ENCODE measurements around the gene PALLD. TPM values are rescaled to one million over a fixed set of nuclear protein-coding genes. Genes with fewer than 3 reads are reported as not detected.
"Not testable (repeated sequence)": the region's sequence is repeated elsewhere in the genome, so short reads cannot be mapped to it uniquely, and the experiment has no call there.

PALLD gene
- total RNA-seq, 1 experiment from 2014 or later: 27.6 TPM

DNA sequence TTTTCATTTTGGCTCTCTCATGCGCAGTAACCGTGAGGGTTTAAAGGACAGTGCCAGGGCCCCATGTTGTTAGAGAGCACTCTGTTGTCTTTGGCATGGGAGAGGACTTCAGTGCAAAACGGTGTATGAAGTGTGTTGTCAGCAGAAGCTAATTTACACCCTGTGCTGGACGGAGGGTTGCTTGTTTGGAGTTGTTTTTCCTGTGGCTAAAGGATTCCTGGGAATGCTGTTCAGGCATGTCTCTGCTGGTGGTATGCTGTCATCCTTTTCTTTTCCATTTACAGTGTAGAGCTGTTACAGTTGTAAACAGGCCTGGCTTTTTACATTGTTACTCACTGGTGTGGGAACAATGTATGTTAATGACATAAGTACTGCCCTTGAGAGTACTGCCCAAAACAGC is 306.9 kb downstream of the PALLD start:
- no peaks in the 10 kb centered on the region for H3K27me3 Mint-ChIP-seq (ENCODE audit: unreplicated experiment)
- no peak overlapping the region for H3K4me3 Mint-ChIP-seq (ENCODE audit: low read depth, unreplicated experiment)
- CTCF ChIA-PET: no interaction called here
- TF ChIP-seq, protein P1, sequence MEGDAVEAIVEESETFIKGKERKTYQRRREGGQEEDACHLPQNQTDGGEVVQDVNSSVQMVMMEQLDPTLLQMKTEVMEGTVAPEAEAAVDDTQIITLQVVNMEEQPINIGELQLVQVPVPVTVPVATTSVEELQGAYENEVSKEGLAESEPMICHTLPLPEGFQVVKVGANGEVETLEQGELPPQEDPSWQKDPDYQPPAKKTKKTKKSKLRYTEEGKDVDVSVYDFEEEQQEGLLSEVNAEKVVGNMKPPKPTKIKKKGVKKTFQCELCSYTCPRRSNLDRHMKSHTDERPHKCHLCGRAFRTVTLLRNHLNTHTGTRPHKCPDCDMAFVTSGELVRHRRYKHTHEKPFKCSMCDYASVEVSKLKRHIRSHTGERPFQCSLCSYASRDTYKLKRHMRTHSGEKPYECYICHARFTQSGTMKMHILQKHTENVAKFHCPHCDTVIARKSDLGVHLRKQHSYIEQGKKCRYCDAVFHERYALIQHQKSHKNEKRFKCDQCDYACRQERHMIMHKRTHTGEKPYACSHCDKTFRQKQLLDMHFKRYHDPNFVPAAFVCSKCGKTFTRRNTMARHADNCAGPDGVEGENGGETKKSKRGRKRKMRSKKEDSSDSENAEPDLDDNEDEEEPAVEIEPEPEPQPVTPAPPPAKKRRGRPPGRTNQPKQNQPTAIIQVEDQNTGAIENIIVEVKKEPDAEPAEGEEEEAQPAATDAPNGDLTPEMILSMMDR (IDR thresholded peaks at IDR 0.05; ENCODE audit: unreplicated experiment): no peak
- H3K36me3 Mint-ChIP-seq (ENCODE audit: insufficient read depth, unreplicated experiment): no peaks in the 10 kb centered on the region
- no peak overlapping the region for H3K27ac Mint-ChIP-seq (ENCODE audit: unreplicated experiment)
- BruUV-seq (replicated peaks): no TSS peak
- H3K9me3 Mint-ChIP-seq (ENCODE audit: low read depth, unreplicated experiment): no peaks in the 10 kb centered on the region
- no peak for DNase-seq
- H3K4me1 Mint-ChIP-seq (ENCODE audit: low read depth, unreplicated experiment): no peaks in the 10 kb centered on the region
- intact Hi-C loops (cut with micrococcal nuclease; ENCODE audit: unreplicated experiment): no loop called here

DNA sequence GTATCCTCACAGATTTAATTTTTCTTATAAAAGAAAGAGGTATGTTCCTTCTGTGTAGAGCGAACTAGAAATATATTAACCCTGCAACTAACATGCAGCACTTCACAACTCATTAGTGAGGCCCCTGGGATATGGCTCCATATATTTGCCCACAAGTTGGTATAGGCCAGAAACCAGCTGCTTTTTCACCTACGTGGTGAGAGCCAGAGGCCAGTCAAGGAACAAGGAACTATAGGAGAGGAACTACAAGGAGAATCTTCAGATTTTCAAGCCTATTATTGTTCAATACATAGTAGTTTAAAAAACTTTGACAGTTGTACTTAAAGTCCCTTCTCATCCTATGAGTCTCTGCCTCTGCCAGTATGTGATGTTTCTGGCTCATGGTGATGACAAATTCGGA is 307.3 kb downstream of the PALLD start:
- Mint-ChIP-seq H3K9me3 (ENCODE audit: low read depth, unreplicated experiment) (no peaks in the 10 kb centered on the region), H3K27ac (ENCODE audit: unreplicated experiment) (no peak overlapping the region), H3K27me3 (ENCODE audit: unreplicated experiment) (peaks cover under 1% of the 10 kb centered on the region), H3K4me3 (ENCODE audit: low read depth, unreplicated experiment) (no peak overlapping the region), H3K4me1 (ENCODE audit: low read depth, unreplicated experiment) (no peaks in the 10 kb centered on the region), H3K36me3 (ENCODE audit: insufficient read depth, unreplicated experiment) (no peaks in the 10 kb centered on the region)
- DNase-seq: no peak
- TF ChIP-seq, protein P1 (IDR thresholded peaks at IDR 0.05; ENCODE audit: unreplicated experiment): no peak
- BruUV-seq (replicated peaks): no TSS peak
- CTCF ChIA-PET: no interaction called here
- intact Hi-C loops (cut with micrococcal nuclease; ENCODE audit: unreplicated experiment): no loop called here

DNA sequence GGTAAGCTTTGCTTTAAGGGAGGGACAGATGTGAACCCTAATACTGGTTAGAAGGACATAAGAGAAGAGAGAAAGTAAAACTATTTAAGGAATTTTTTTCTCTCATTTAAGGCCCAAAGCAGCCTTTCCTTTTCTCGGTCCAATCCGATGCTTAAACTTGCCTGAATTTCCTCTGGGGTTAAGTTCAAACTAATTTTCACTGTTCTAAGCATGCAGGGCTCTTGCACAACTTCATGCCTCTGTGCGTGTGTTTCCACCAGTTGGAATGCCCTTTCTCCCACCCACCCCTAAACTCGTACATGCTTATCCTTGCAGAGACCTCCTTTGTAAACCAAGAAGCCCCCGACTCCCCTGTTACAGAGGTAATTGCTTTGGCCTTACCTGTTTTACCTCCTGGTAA is 308.5 kb downstream of the PALLD start:
- CTCF ChIA-PET: no interaction called here
- Mint-ChIP-seq H3K4me1 (ENCODE audit: low read depth, unreplicated experiment) (no peaks in the 10 kb centered on the region), H3K27ac (ENCODE audit: unreplicated experiment) (no peak overlapping the region)

DNA sequence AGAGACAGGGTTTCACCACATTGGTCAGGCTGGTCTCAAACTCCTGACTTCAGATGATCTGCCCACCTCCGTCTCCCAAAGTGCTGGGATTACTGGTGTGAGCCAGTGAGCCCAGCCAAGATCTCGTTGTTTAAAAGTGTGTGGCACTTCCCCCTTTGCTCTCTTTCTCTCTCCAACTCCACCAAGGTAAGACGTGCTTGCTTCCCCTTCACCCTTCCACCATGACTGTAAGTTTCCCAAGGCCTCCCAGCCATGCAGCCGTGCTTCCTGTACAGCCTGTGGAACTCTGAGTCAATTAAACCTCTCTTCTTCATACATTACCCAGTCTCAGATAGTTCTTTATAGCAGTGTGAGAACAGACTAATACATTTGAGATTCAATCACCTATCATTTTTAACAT is 309.4 kb downstream of the PALLD start:
- intact Hi-C loops (cut with micrococcal nuclease; ENCODE audit: unreplicated experiment); CTCF ChIA-PET; BruUV-seq (replicated peaks); DNase-seq; H3K4me1 Mint-ChIP-seq (ENCODE audit: low read depth, unreplicated experiment); H3K4me3 Mint-ChIP-seq (ENCODE audit: low read depth, unreplicated experiment); H3K9me3 Mint-ChIP-seq (ENCODE audit: low read depth, unreplicated experiment); H3K27ac Mint-ChIP-seq (ENCODE audit: unreplicated experiment); H3K36me3 Mint-ChIP-seq (ENCODE audit: insufficient read depth, unreplicated experiment): not testable (repeated sequence)
- peaks cover 14% of the 10 kb centered on the region for H3K27me3 Mint-ChIP-seq (ENCODE audit: unreplicated experiment)

More for the DNA sequence above, 308.5 kb downstream of the PALLD start:
- no peak for DNase-seq
- BruUV-seq (replicated peaks): no TSS peak
- intact Hi-C loops (cut with micrococcal nuclease; ENCODE audit: unreplicated experiment): no loop called here
- peaks cover 4% of the 10 kb centered on the region for H3K9me3 Mint-ChIP-seq (ENCODE audit: low read depth, unreplicated experiment)
- H3K4me3 Mint-ChIP-seq (ENCODE audit: low read depth, unreplicated experiment): no peak overlapping the region
- peaks cover 12% of the 10 kb centered on the region for H3K27me3 Mint-ChIP-seq (ENCODE audit: unreplicated experiment)
- TF ChIP-seq, protein P1 (IDR thresholded peaks at IDR 0.05; ENCODE audit: unreplicated experiment): no peak
- H3K36me3 Mint-ChIP-seq (ENCODE audit: insufficient read depth, unreplicated experiment): no peaks in the 10 kb centered on the region

DNA sequence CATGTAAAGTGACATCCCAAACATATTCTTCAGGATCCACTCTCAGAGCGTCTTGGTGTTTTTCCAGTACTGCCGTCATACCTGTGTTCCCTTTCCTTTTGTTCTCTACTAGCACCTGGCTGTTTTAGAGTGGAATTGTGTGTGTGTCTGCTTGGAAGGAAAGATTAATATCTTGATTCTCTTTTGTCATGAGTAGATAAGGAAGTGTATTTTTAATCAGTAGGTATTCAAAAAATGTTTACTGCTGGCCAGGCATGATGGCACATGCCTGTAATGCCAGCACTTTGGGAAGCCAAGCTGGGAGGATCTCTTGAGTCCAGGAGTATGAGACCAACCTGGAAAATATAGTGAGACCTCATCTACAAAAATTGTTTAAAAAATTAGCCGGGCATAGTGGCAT is 314.4 kb downstream of the PALLD start:
- BruUV-seq (replicated peaks): no TSS peak
- Mint-ChIP-seq H3K9me3 (ENCODE audit: low read depth, unreplicated experiment) (peaks cover 4% of the 10 kb centered on the region), H3K4me3 (ENCODE audit: low read depth, unreplicated experiment) (no peak overlapping the region), H3K36me3 (ENCODE audit: insufficient read depth, unreplicated experiment) (no peaks in the 10 kb centered on the region), H3K4me1 (ENCODE audit: low read depth, unreplicated experiment) (peaks cover 19% of the 10 kb centered on the region), H3K27me3 (ENCODE audit: unreplicated experiment) (peaks cover 14% of the 10 kb centered on the region), H3K27ac (ENCODE audit: unreplicated experiment) (no peak overlapping the region)
- no peak for DNase-seq
- CTCF ChIA-PET: no interaction called here
- intact Hi-C loops (cut with micrococcal nuclease; ENCODE audit: unreplicated experiment): no loop called here
- TF ChIP-seq, protein P1 (IDR thresholded peaks at IDR 0.05; ENCODE audit: unreplicated experiment): no peak

Data from Calu3 (cell line).